Measurements from ENCODE around the gene MCAT.

The MCAT gene

GRCh38 chr22:43185860-43186261 is 42.7 kb upstream of the MCAT start:
- POLR2A ChIA-PET = no interaction called here
- CTCF ChIA-PET = interaction anchor here (1.0 to 1.1 kb wide), 2 partner anchors 33 to 74 kb away, joined by 3 read pairs; no protein-coding TSS in a partner anchor

GRCh38 chr22:43183496-43184277 is 40.5 kb upstream of the MCAT start:
- CTCF ChIA-PET = no interaction called here
- TF ChIP-seq CTCF (IDR thresholded peaks at IDR 0.05; ENCODE audit: control extremely low read depth, extremely low read depth, low read depth, missing control alignments) = no peak
- DNase-seq (ENCODE audit: extremely low spot score) = no peak
- POLR2A ChIA-PET = interaction anchor here (1.1 kb wide), 1 partner anchor 35 kb away, joined by 3 read pairs; no protein-coding TSS in a partner anchor

More at GRCh38 chr22:43185860-43186261, 42.7 kb upstream of the MCAT start:
- no peak for DNase-seq (ENCODE audit: extremely low spot score)
- TF ChIP-seq CTCF (IDR thresholded peaks at IDR 0.05; ENCODE audit: control extremely low read depth, extremely low read depth, low read depth, missing control alignments) = no peak

- no peak for DNase-seq (ENCODE audit: extremely low spot score)
- ChIA-PET POLR2A (no interaction called here), CTCF (no interaction called here)
- TF ChIP-seq CTCF (IDR thresholded peaks at IDR 0.05; ENCODE audit: control extremely low read depth, extremely low read depth, low read depth, missing control alignments) = no peak
Measured at GRCh38 chr22:43182726-43183125, 39.5 kb upstream of the MCAT start.

GRCh38 chr22:43182118-43182517 is 38.9 kb upstream of the MCAT start:
- ChIA-PET POLR2A (no interaction called here), CTCF (no interaction called here)
- DNase-seq (ENCODE audit: extremely low spot score) = no peak
- TF ChIP-seq CTCF (IDR thresholded peaks at IDR 0.05; ENCODE audit: control extremely low read depth, extremely low read depth, low read depth, missing control alignments) = no peak

GRCh38 chr22:43181321-43182076 is 38.3 kb upstream of the MCAT start:
- ChIA-PET POLR2A (no interaction called here), CTCF (no interaction called here)
- no peak for TF ChIP-seq CTCF (IDR thresholded peaks at IDR 0.05; ENCODE audit: control extremely low read depth, extremely low read depth, low read depth, missing control alignments)
- DNase-seq (ENCODE audit: extremely low spot score) = no peak

GRCh38 chr22:43180670-43181069 is 37.5 kb upstream of the MCAT start:
- ChIA-PET CTCF (no interaction called here), POLR2A (no interaction called here)
- TF ChIP-seq CTCF (IDR thresholded peaks at IDR 0.05; ENCODE audit: control extremely low read depth, extremely low read depth, low read depth, missing control alignments) = no peak
- no peak for DNase-seq (ENCODE audit: extremely low spot score)
